Calu3 (cell line): Measurements from ENCODE around the gene PSKH1. TPM values are rescaled to one million over a fixed set of nuclear protein-coding genes. Genes with fewer than 3 reads are reported as not detected.
"Not testable (repeated sequence)": the region's sequence is repeated elsewhere in the genome, so short reads cannot be mapped to it uniquely, and the experiment has no call there.

Experiments
- BruUV-seq: library from RNA; stranded (reverse); fragments of 400-500 nt; replicated peaks from 2 replicates; lab custom pipeline; 2021; lab: Mats Ljungman, UMichigan
- CTCF ChIA-PET: fragments of 300-600 bp; sonication (Branson Sonifier 250); formaldehyde crosslinking; loops from one replicate; lab custom pipeline; 2022; ENCODE audit warnings: antibody characterized with exemption; lab: Charles Lee
- DNase-seq: peaks from one replicate; pipeline ENCODE4 v3.0.0; 2022
- H3K27ac Mint-ChIP-seq: one replicate; pipeline ENCODE4 v1.8.0; 2022; ENCODE audit warnings: mixed read lengths; ENCODE audit not compliant: unreplicated experiment
- H3K27me3 Mint-ChIP-seq: one replicate; pipeline ENCODE4 v1.8.0; 2022; ENCODE audit warnings: mixed read lengths; ENCODE audit not compliant: unreplicated experiment
- H3K36me3 Mint-ChIP-seq: one replicate; pipeline ENCODE4 v1.8.0; 2022; ENCODE audit warnings: mild to moderate bottlenecking, moderate library complexity, mixed read lengths; ENCODE audit not compliant: insufficient read depth, unreplicated experiment
- H3K4me1 Mint-ChIP-seq: one replicate; pipeline ENCODE4 v1.8.0; 2022; ENCODE audit warnings: mild to moderate bottlenecking, low read depth, mixed read lengths; ENCODE audit not compliant: unreplicated experiment
- H3K4me3 Mint-ChIP-seq: one replicate; pipeline ENCODE4 v1.8.0; 2022; ENCODE audit warnings: mild to moderate bottlenecking, low read depth, moderate library complexity, mixed read lengths; ENCODE audit not compliant: unreplicated experiment
- H3K9me3 Mint-ChIP-seq: one replicate; pipeline ENCODE4 v1.8.0; 2022; ENCODE audit warnings: low read depth, mixed read lengths; ENCODE audit not compliant: unreplicated experiment
- intact Hi-C: fragments of 100-400 bp; cut with micrococcal nuclease; formaldehyde crosslinking; loops from one replicate; pipeline ENCODE4 v1.10.0; 2022; ENCODE audit not compliant: unreplicated experiment
- total RNA-seq: library from RNA; stranded (reverse); gene quantifications from 2 replicates; pipeline ENCODE4 v1.2.3, GENCODE V29; 2022
- TF ChIP-seq, protein P1 (sequence below): fragments of 200-600 bp; IDR thresholded peaks from one replicate; pipeline ENCODE4 v1.8.0; 2022; ENCODE audit warnings: antibody characterized with exemption; ENCODE audit not compliant: unreplicated experiment

Gene PSKH1
- total RNA-seq, 1 experiment from 2014 or later: 41.7 TPM

DNA sequence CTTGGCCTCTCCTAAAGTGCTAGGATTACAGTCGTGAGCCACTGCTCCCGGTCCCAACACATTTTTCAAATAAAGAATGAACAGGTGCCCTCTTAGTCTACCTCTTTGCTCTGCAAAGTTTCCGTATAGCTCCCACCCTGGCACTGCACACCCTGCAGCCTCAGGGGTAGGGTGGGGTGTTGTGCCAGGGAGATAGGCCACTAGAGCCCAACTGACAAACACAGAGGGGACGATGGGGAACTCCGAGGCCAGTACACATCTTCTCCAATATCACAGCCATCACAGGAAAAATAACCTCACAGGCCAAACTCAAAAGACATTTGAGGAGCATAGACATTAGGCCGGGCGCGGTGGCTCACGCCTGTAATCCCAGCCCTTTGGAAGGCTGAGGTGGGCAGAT, 78.1 kb downstream of the PSKH1 start:
- H3K4me1 Mint-ChIP-seq: peaks cover 23% of the 10 kb centered on the region
- CTCF ChIA-PET: interaction anchor here (0.7 kb wide), 1 partner anchor 52 kb away, joined by 3 read pairs; the partner anchor contains the start of genes DDX28 and DUS2
- TF ChIP-seq, protein P1, sequence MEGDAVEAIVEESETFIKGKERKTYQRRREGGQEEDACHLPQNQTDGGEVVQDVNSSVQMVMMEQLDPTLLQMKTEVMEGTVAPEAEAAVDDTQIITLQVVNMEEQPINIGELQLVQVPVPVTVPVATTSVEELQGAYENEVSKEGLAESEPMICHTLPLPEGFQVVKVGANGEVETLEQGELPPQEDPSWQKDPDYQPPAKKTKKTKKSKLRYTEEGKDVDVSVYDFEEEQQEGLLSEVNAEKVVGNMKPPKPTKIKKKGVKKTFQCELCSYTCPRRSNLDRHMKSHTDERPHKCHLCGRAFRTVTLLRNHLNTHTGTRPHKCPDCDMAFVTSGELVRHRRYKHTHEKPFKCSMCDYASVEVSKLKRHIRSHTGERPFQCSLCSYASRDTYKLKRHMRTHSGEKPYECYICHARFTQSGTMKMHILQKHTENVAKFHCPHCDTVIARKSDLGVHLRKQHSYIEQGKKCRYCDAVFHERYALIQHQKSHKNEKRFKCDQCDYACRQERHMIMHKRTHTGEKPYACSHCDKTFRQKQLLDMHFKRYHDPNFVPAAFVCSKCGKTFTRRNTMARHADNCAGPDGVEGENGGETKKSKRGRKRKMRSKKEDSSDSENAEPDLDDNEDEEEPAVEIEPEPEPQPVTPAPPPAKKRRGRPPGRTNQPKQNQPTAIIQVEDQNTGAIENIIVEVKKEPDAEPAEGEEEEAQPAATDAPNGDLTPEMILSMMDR: no peak
- intact Hi-C loops: no loop called here
- H3K36me3 Mint-ChIP-seq: peaks cover 36% of the 10 kb centered on the region
- DNase-seq: no peak
- BruUV-seq: no TSS peak
- H3K27me3 Mint-ChIP-seq: peaks cover 8% of the 10 kb centered on the region
- no peak overlapping the region for H3K4me3 Mint-ChIP-seq
- H3K27ac Mint-ChIP-seq: no peak overlapping the region
- H3K9me3 Mint-ChIP-seq: no peaks in the 10 kb centered on the region

DNA sequence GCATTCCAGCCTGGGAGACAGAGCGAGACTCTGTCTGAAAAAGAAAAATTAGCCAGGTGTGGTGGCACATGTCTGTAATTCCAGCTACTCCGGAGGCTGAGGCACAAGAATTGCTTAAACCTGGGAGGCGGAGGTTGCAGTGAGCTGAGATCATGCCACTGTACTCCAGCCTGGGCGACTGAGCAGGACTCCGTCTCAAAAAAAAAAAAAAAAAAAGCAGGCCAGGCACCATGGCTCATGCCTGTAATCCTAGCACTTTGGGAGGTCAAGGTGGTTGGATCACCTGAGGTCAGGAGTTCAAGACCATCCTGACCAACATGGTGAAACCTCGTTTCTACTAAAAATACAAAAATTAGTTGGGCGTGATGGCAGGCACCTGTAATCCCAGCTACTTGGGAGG, 79.2 kb downstream of the PSKH1 start:
- not testable (repeated sequence) for BruUV-seq, H3K4me3 Mint-ChIP-seq
- CTCF ChIA-PET: interaction anchor here (0.6 to 0.7 kb wide), 2 partner anchors 37 to 99 kb away, joined by 3 to 9 read pairs; no protein-coding TSS in a partner anchor

DNA sequence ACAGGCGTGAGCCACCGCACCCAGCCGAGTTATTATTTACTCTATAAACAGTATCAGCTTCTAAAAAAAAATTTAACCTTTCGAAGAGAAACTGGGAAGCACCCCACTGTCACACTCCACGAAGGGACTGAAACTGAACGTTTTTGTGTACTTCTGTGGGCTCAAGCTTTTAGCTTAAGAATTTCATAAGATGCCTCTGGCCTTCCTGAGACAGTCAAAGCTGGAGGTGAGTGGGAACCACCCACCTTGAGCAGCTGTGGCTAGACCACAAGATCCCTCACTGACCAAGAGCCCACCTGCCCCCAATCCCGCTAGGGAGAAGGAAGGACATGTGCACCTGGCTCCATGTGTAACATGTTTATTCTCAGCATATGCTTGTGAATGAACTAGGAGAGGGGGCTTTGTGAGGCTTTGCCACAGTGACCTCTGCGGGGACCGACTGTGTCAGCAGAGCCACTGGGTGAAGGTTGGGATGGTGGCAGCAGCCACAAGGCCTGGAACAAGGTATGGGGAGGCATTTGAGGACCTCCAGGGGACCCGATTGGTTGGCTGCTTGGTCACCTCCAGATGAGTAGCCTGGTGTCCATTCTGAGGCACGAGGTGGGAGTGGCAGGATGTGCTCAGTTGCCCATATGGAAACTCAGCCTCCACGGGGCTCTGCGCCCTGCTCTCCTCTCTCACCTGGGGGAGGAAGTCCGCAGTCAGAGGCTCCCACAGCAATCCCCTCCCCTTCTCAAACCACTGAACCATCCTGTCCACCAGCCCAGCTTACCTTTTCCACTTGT, 82.5 kb downstream of the PSKH1 start:
- TF ChIP-seq, protein P1: no peak
- DNase-seq: no peak
- no TSS peak for BruUV-seq
- CTCF ChIA-PET: no interaction called here
- Mint-ChIP-seq H3K9me3 (no peaks in the 10 kb centered on the region), H3K36me3 (no peaks in the 10 kb centered on the region), H3K27ac (no peak overlapping the region), H3K4me3 (no peak overlapping the region), H3K4me1 (no peaks in the 10 kb centered on the region), H3K27me3 (peaks cover 31% of the 10 kb centered on the region)
- intact Hi-C loops: no loop called here

More for the DNA sequence above, 79.2 kb downstream of the PSKH1 start:
- peaks cover 18% of the 10 kb centered on the region for H3K4me1 Mint-ChIP-seq
- peaks cover 27% of the 10 kb centered on the region for H3K36me3 Mint-ChIP-seq
- H3K9me3 Mint-ChIP-seq, DNase-seq, intact Hi-C loops, H3K27ac Mint-ChIP-seq: not testable (repeated sequence)
- peaks cover 20% of the 10 kb centered on the region for H3K27me3 Mint-ChIP-seq

DNA sequence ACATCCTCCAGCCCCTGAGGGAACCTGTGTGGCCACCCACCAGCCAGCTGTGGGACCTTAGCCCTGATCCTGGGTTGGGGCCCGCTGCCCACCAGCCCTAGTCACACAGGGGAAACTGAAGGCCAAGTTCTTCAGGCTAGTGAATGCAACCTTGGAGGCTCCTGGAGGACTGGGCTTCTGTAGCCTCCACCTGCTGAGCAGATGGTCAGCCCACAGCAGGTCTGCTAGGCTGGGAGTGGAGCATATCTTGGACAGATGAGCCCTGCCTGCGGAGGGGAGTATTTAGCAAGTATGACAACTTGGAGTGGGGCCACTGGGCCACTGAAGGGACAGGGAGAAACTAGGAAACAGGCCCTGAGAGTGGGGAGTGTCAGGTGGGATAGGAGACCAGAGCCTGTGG, 83.2 kb downstream of the PSKH1 start:
- CTCF ChIA-PET: no interaction called here
- Mint-ChIP-seq H3K4me1 (no peaks in the 10 kb centered on the region), H3K4me3 (no peak overlapping the region), H3K36me3 (no peaks in the 10 kb centered on the region), H3K27ac (no peak overlapping the region), H3K9me3 (no peaks in the 10 kb centered on the region), H3K27me3 (peaks cover 31% of the 10 kb centered on the region)
- BruUV-seq: no TSS peak
- intact Hi-C loops: no loop called here
- DNase-seq: no peak
- TF ChIP-seq, protein P1: no peak

DNA sequence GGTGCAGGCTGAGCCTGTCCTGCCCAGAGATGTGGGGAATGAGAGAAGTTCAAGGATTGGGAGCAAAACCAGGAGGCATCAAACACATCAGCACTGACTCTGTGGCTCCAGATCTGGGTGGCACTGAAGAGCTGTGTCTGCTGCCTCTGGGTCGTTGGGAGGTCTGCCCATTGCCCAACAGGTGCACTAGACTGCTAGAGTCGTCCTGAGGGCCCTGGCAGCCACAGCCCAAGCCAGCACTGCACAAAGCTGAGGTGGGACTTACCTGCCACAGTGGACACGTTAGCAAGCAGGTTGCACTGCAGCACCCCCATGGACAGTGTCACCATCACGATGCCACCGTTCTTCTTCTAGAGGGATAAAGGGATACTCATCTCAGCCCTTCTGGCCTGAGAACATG, 84.0 kb downstream of the PSKH1 start:
- TF ChIP-seq, protein P1: no peak
- peaks cover 31% of the 10 kb centered on the region for H3K27me3 Mint-ChIP-seq
- no peaks in the 10 kb centered on the region for H3K36me3 Mint-ChIP-seq
- H3K9me3 Mint-ChIP-seq: no peaks in the 10 kb centered on the region
- H3K4me1 Mint-ChIP-seq: no peaks in the 10 kb centered on the region
- CTCF ChIA-PET: no interaction called here
- no peak overlapping the region for H3K4me3 Mint-ChIP-seq
- no peak for DNase-seq
- intact Hi-C loops: no loop called here
- no peak overlapping the region for H3K27ac Mint-ChIP-seq
- BruUV-seq: no TSS peak
